Trophoblast cell (in vitro differentiated cells and primary cell): Measurements from ENCODE around the gene RREB1.

Source experiments
- DNase-seq, 2 donors: peaks; one replicate each; pipeline ENCODE4 v3.0.0-alpha.2; 2016
- H2AFZ ChIP-seq: 2 replicates; pipeline ENCODE4 v1.6.1; 2013; ENCODE audit warnings: low read length, moderate library complexity, mild to moderate bottlenecking; ENCODE audit not compliant: insufficient read depth, poor library complexity
- H2AK5ac ChIP-seq: 2 replicates; pipeline ENCODE4 v1.6.1; 2013; ENCODE audit warnings: mild to moderate bottlenecking, low read length
- H2BK120ac ChIP-seq: 2 replicates; pipeline ENCODE4 v1.6.1; 2013; ENCODE audit warnings: low read length, mild to moderate bottlenecking, moderate library complexity; ENCODE audit not compliant: insufficient read depth, poor library complexity
- H2BK12ac ChIP-seq: 2 replicates; pipeline ENCODE4 v1.6.1; 2013; ENCODE audit warnings: mild to moderate bottlenecking, low read length, moderate library complexity
- H2BK5ac ChIP-seq: 2 replicates; pipeline ENCODE4 v1.6.1; 2013; ENCODE audit warnings: low read length, low read depth, moderate library complexity, mild to moderate bottlenecking; ENCODE audit not compliant: poor library complexity
- H3K14ac ChIP-seq: 2 replicates; pipeline ENCODE4 v1.6.1; 2013; ENCODE audit warnings: mild to moderate bottlenecking, low read length
- H3K18ac ChIP-seq: 2 replicates; pipeline ENCODE4 v1.6.1; 2013; ENCODE audit warnings: mild to moderate bottlenecking, low read length
- H3K23ac ChIP-seq: 2 replicates; pipeline ENCODE4 v1.6.1; 2013; ENCODE audit warnings: low read length
- H3K27ac ChIP-seq: 2 replicates; pipeline ENCODE4 v1.5.1; 2013; ENCODE audit warnings: low read depth, mild to moderate bottlenecking, inconsistent platforms, low read length, moderate library complexity
- H3K27me3 ChIP-seq: 2 replicates; pipeline ENCODE4 v1.6.1; 2013; ENCODE audit warnings: inconsistent platforms, mild to moderate bottlenecking, low read length, moderate library complexity; ENCODE audit not compliant: insufficient read depth
- H3K36me3 ChIP-seq, 2 experiments: 1 replicate in 1 of 2; 2 replicates in 1 of 2; pipeline ENCODE4 v1.6.1; 2013; ENCODE audit warnings: low read length in 2 of 2, mild to moderate bottlenecking in 2 of 2, moderate library complexity in 1 of 2; ENCODE audit not compliant: insufficient read depth in 2 of 2, control insufficient read depth in 1 of 2
- H3K4ac ChIP-seq: 2 replicates; pipeline ENCODE4 v1.6.1; 2013; ENCODE audit warnings: low read depth, mild to moderate bottlenecking, low read length, moderate library complexity
- H3K4me1 ChIP-seq, 2 experiments: 1 replicate in 1 of 2; 2 replicates in 1 of 2; pipeline ENCODE4 v1.6.1; 2013; ENCODE audit warnings: low read length in 2 of 2, mild to moderate bottlenecking in 2 of 2, moderate library complexity in 1 of 2; ENCODE audit not compliant: insufficient read depth in 2 of 2, control insufficient read depth in 1 of 2
- H3K4me2 ChIP-seq: 2 replicates; pipeline ENCODE4 v1.6.1; 2013; ENCODE audit warnings: inconsistent platforms, mild to moderate bottlenecking, low read length, moderate library complexity
- H3K4me3 ChIP-seq: 2 replicates; pipeline ENCODE4 v1.5.1; 2013; ENCODE audit warnings: mild to moderate bottlenecking, low read depth, low read length, inconsistent platforms
- H3K79me1 ChIP-seq: one replicate; pipeline ENCODE4 v1.6.1; 2013; ENCODE audit warnings: low read length
- H3K79me2 ChIP-seq: 2 replicates; pipeline ENCODE4 v1.6.1; 2013; ENCODE audit warnings: low read length, mild to moderate bottlenecking; ENCODE audit not compliant: control insufficient read depth, insufficient read depth, poor library complexity
- H3K9ac ChIP-seq: 2 replicates; pipeline ENCODE4 v1.6.1; 2013; ENCODE audit warnings: mild to moderate bottlenecking, low read length
- H3K9me3 ChIP-seq: 2 replicates; pipeline ENCODE4 v1.6.1; 2013; ENCODE audit warnings: low read depth, mild to moderate bottlenecking, control low read depth, inconsistent platforms, low read length; ENCODE audit not compliant: insufficient read depth
- H4K12ac ChIP-seq: 2 replicates; pipeline ENCODE4 v1.6.1; 2013; ENCODE audit warnings: low read depth, mild to moderate bottlenecking, low read length, moderate library complexity
- H4K8ac ChIP-seq: 2 replicates; pipeline ENCODE4 v1.6.1; 2013; ENCODE audit warnings: low read depth, mild to moderate bottlenecking, low read length, moderate library complexity
- H4K91ac ChIP-seq: one replicate; pipeline ENCODE4 v1.6.1; 2013; ENCODE audit warnings: low read depth, mild to moderate bottlenecking, low read length, moderate library complexity
- WGBS: extraction: QIAGEN DNeasy Blood & Tissue Kit; methylation state at CpG from one replicate; pipeline ENCODE4 v1.1.7; 2013; ENCODE audit warnings: missing lambda C conversion rate; ENCODE audit not compliant: insufficient read length, insufficient coverage; ENCODE audit errors: extremely low coverage; 5-methylcytosine and 5-hydroxymethylcytosine counted together

The RREB1 gene

DNA sequence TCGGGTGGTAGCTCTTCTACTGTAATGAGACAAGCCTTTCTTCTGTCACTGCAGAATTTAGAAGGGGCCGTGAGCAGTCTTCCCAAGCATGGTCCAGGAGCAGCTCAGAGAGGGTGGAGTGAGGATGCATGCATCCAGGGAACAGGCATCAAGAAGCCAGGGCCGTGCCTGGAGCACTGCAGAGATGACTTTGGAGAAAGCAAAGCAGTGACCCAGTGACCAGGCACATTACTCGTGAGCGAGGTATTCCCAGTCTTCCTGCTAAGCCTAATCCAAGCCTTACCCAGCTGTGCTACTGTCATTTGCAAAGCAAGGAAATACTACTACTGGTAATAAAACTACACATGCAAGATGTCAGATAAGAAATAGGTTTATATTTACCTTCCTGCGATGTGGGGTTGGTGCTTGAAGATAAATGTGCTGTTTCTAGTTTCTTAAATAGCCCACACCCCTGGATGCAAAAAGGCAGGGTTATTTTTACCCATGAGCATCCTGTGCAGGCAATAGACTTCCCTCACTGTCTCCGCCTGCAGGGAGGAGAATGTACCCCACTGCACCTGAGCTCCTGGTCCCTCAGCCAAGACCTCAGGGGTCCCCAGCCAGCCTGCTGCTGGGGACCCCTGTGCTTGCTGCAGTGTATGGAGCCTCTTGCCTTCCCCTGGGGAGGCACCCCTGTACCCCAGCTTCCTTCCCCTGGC is 142.3 kb downstream of the RREB1 start:
- Histone ChIP-seq H3K23ac (no peak overlapping the region), H4K12ac (no peak overlapping the region), H3K14ac (no peak overlapping the region), H3K4me3 (no peak overlapping the region), H3K18ac (no peak overlapping the region), H2BK5ac (no peak overlapping the region), H4K8ac (no peak overlapping the region), H3K9ac (peak overlapping the region; percentile 15), H3K79me1 (no peaks in the 10 kb centered on the region), H3K4me2 (no peak overlapping the region), H3K27me3 (no peaks in the 10 kb centered on the region), H2BK12ac (no peak overlapping the region), H3K4ac (no peak overlapping the region), H3K79me2 (no peaks in the 10 kb centered on the region), H3K36me3 (peaks cover 60 to 63% of the 10 kb centered on the region in 2 experiments), H2AK5ac (no peak overlapping the region), H3K9me3 (peaks cover 2% of the 10 kb centered on the region), H2BK120ac (no peak overlapping the region), H4K91ac (no peak overlapping the region), H3K4me1 (no peaks in the 10 kb centered on the region), H3K27ac (no peak overlapping the region), H2AFZ (no peak overlapping the region)
- no peak for DNase-seq
- no CpG with 5 or more reads among the region's 7 CpGs for WGBS

DNA sequence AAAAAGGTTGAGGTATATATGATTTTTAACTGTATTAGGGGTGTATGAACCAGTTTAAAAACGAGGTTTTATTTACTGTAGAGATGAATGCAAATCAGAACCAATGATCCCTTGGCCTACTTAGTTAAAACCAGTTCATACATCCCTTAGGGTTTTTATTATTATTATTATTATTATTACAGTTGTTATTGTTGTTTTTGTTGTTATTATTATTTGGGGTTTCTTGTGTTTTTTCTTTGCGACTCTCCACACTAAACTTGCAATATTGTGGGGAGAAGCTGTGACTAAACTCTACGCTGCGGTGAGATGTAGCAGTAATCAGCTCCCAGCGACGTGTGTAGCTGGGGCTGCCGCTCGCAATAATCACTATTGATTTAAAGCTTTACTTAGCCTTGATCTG is 143.1 kb downstream of the RREB1 start:
- Histone ChIP-seq H3K27me3 (no peaks in the 10 kb centered on the region), H3K79me1 (no peaks in the 10 kb centered on the region), H3K4me1 (no peaks in the 10 kb centered on the region), H4K8ac (no peak overlapping the region), H3K18ac (no peak overlapping the region), H2BK12ac (no peak overlapping the region), H3K9me3 (peaks cover 2% of the 10 kb centered on the region), H3K14ac (no peak overlapping the region), H3K4me3 (no peak overlapping the region), H4K91ac (no peak overlapping the region), H2AFZ (no peak overlapping the region), H3K4ac (no peak overlapping the region), H3K23ac (no peak overlapping the region), H3K36me3 (peaks cover 57 to 59% of the 10 kb centered on the region in 2 experiments), H3K9ac (no peak overlapping the region), H2BK120ac (no peak overlapping the region), H4K12ac (no peak overlapping the region), H2BK5ac (no peak overlapping the region), H2AK5ac (no peak overlapping the region), H3K4me2 (no peak overlapping the region), H3K27ac (no peak overlapping the region), H3K79me2 (no peaks in the 10 kb centered on the region)
- no peak for DNase-seq
- WGBS = 100% methylated on average over 1 of the region's 8 CpGs

DNA sequence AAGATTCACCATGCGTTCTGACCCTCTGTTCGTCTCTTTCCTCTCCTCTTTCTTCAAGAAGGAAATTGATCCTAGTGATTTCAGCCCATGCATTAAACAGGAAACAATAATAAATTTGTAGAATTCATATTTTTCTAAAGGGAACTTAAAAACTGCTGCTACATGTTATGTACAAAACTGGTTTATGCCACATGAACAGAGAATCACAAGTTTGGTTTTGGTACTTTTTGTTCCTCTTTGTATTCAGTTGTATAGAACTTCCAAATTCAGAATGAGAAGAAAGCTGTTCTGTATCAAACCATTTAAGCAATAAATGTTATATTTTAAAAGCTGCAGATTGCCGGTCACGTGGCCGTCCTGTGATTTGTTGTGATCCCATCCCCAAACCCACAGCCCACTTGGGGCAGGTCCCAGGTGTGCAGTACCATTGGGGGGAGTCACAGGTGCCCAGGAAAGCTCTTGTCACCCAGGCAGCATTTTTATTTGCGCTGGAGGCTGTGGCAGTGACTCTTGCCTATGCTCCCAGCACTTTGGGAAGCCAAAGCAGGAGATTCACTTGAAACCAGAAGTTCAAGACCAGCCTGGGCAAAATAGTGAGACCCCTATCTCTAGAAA is 144.0 kb downstream of the RREB1 start:
- H3K36me3 ChIP-seq = peaks cover 48 to 50% of the 10 kb centered on the region in 2 experiments
- H3K23ac ChIP-seq = no peak overlapping the region
- no peaks in the 10 kb centered on the region for H3K79me1 ChIP-seq
- H3K18ac ChIP-seq = no peak overlapping the region
- H2BK5ac ChIP-seq = no peak overlapping the region
- no peak overlapping the region for H3K4ac ChIP-seq
- no peak overlapping the region for H3K4me3 ChIP-seq
- H2AK5ac ChIP-seq = no peak overlapping the region
- no peak overlapping the region for H2AFZ ChIP-seq
- no peaks in the 10 kb centered on the region for H3K27me3 ChIP-seq
- no peak for DNase-seq
- no peak overlapping the region for H3K27ac ChIP-seq
- no peak overlapping the region for H4K12ac ChIP-seq
- no peak overlapping the region for H4K8ac ChIP-seq
- H3K14ac ChIP-seq = no peak overlapping the region
- no CpG with 5 or more reads among the region's 6 CpGs for WGBS
- no peak overlapping the region for H4K91ac ChIP-seq
- H2BK12ac ChIP-seq = no peak overlapping the region
- H3K9me3 ChIP-seq = peaks cover 2% of the 10 kb centered on the region
- no peak overlapping the region for H3K4me2 ChIP-seq
- H2BK120ac ChIP-seq = no peak overlapping the region
- H3K79me2 ChIP-seq = no peaks in the 10 kb centered on the region
- H3K9ac ChIP-seq = no peak overlapping the region
- no peaks in the 10 kb centered on the region for H3K4me1 ChIP-seq

DNA sequence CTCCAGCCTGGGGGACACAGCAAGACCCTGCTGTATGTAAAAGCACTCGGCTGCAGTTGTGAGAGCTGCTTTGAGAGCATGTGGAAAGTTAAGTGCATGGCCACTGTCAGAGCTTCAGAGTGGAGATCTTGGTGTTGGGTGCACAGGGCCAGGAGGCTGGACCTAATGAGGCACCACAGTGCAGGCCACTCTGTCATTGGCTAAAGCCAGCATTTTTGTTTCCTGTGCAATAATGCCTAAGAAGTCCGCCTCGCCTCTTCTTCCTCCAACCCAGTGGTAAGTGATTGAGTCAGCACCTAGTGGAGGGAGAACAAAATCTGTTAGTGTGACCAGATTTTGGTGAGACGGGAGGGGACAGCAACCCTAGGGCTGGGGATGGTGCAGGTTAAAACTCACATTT is 144.6 kb downstream of the RREB1 start:
- no CpG with 5 or more reads among the region's 4 CpGs for WGBS
- Histone ChIP-seq H3K9ac (no peak overlapping the region), H3K14ac (no peak overlapping the region)

More for the DNA sequence above, 144.6 kb downstream of the RREB1 start:
- Histone ChIP-seq H3K79me1 (no peaks in the 10 kb centered on the region), H3K4me3 (no peak overlapping the region), H3K23ac (no peak overlapping the region), H2BK5ac (no peak overlapping the region), H3K4me1 (no peaks in the 10 kb centered on the region), H3K36me3 (peaks cover 41 to 43% of the 10 kb centered on the region in 2 experiments), H3K18ac (no peak overlapping the region), H2AFZ (no peak overlapping the region), H4K12ac (no peak overlapping the region), H3K9me3 (peaks cover 2% of the 10 kb centered on the region), H3K27ac (no peak overlapping the region), H4K91ac (no peak overlapping the region), H2AK5ac (no peak overlapping the region), H3K4me2 (no peak overlapping the region), H3K4ac (no peak overlapping the region), H2BK120ac (no peak overlapping the region), H2BK12ac (no peak overlapping the region), H4K8ac (no peak overlapping the region), H3K79me2 (no peaks in the 10 kb centered on the region), H3K27me3 (no peaks in the 10 kb centered on the region)
- no peak for DNase-seq
